ENCODE measurements around the gene CDKN1C.

CDKN1C gene

DNA sequence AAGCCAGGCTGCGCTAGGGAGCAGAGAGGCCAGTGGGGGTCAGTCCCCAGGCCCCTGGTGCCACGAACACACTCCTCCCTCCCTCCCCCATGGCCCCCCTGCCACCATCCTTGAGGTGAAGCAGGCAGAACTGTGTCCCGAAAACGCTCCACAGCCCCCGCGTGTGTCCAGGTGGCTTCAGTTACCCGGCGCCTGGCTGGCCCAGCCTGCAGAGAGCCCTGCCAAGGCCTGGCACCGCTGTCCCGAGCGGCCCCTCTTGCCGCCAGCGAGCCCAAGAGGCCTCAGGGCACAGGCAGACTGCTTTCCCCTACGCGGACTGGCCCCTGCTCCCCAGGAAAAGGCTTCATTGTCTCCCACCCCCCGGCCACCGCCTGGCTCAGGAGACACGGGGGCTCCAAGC lies 27.7 kb downstream of the CDKN1C start:
- no peak overlapping the region for H3K4me3 ChIP-seq (ENCODE audit: low read length)
- no peak for DNase-seq (ENCODE audit: low read depth, low spot score)

- no peak for DNase-seq (ENCODE audit: low read depth, low spot score)
- H3K4me3 ChIP-seq (ENCODE audit: low read length) = no peak overlapping the region
Observed at GRCh38 chr11:2857276-2857675, 28.3 kb downstream of the CDKN1C start.

- no peak for DNase-seq (ENCODE audit: low read depth, low spot score)
- no peak overlapping the region for H3K4me3 ChIP-seq (ENCODE audit: low read length)
Observed at GRCh38 chr11:2855162-2855561, 30.4 kb downstream of the CDKN1C start.

DNA sequence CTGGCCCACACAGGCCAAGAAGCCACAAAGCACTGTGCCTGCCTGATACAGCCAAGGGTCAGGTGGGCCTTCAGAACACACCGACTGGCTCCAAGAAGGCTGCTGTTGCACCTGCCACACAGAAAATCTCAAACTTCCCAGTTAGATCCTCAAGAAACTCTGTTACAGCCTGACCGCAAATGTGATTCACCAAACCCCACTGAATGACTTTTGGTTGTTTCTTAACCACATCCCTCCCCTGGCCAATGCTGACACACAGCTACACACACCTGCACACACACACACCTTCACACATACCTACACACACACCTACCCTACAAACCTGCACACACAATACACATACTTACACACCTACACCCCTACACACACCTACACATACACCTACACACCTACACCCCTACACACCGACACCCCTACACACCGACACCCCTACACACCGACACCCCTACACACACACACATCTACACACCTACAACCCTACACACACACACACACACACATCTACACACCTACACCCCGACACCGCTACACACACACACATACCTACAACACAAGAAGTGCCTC lies 31.5 kb downstream of the CDKN1C start:
- DNase-seq (ENCODE audit: low read depth, low spot score) = peak; percentile 12

GRCh38 chr11:2853401-2853800 lies 32.2 kb downstream of the CDKN1C start:
- DNase-seq (ENCODE audit: low read depth, low spot score) = no peak

More for the DNA sequence above, 31.5 kb downstream of the CDKN1C start:
- H3K4me3 ChIP-seq (ENCODE audit: low read length) = no peak overlapping the region

GRCh38 chr11:2849994-2850770 lies 35.4 kb downstream of the CDKN1C start:
- H3K4me3 ChIP-seq (ENCODE audit: low read length) = no peak overlapping the region
- no peak for DNase-seq (ENCODE audit: low read depth, low spot score)

More at GRCh38 chr11:2853401-2853800, 32.2 kb downstream of the CDKN1C start:
- no peak overlapping the region for H3K4me3 ChIP-seq (ENCODE audit: low read length)

GRCh38 chr11:2848497-2848896 lies 37.1 kb downstream of the CDKN1C start:
- no peak for DNase-seq (ENCODE audit: low read depth, low spot score)

GRCh38 chr11:2847561-2847960 lies 38.0 kb downstream of the CDKN1C start:
- no peak overlapping the region for H3K4me3 ChIP-seq (ENCODE audit: low read length)
- DNase-seq (ENCODE audit: low read depth, low spot score) = no peak

More at GRCh38 chr11:2848497-2848896, 37.1 kb downstream of the CDKN1C start:
- H3K4me3 ChIP-seq (ENCODE audit: low read length) = no peak overlapping the region

DNA sequence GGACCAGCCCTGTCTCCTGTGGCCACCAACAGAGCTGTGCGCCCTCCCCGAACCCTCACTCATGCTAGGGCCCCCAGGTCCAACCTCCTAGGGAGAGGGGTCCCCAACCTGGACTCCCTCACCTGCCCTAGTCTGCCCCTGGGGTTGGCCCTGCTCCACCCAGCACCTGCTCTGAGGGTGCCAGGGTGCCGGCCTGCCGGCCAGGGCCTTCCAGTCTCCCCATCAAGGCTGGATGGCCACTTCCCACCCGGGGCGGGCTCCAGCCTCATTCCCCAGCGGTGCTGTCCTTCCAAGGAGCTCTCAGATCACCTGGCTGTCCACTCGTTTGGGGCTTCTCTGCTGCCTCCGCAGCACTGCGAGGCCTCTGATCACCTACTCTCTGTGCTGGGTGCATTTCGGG lies 39.1 kb downstream of the CDKN1C start:
- DNase-seq (ENCODE audit: low read depth, low spot score) = no peak
- no peak overlapping the region for H3K4me3 ChIP-seq (ENCODE audit: low read length)

DNA sequence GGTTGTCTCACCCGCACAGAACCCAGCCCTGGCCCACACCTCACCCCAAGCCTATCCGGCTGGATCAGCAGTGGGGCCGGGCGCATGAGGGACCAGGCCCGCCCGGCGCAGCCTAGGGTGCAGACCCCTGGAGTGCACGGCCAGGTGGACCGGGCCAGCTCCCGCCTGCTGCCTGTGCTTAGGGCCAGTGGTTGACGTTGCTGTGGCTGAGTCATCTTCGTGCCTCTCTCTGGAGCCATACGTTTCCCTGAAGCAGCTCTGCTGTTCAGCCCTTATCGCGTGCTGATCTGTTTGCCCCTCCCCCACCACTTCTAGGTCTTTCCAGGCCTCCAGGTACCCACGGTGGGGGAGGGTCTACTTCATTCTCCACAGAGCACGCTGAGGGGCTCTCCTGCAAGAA lies 39.5 kb downstream of the CDKN1C start:
- no peak for DNase-seq (ENCODE audit: low read depth, low spot score)
- H3K4me3 ChIP-seq (ENCODE audit: low read length) = no peak overlapping the region

GRCh38 chr11:2844996-2845395 lies 40.6 kb downstream of the CDKN1C start:
- no peak overlapping the region for H3K4me3 ChIP-seq (ENCODE audit: low read length)
- DNase-seq (ENCODE audit: low read depth, low spot score) = no peak

- no peak overlapping the region for H3K4me3 ChIP-seq (ENCODE audit: low read length)
- DNase-seq (ENCODE audit: low read depth, low spot score) = peak; percentile 34
Observed at GRCh38 chr11:2844116-2844842, 41.3 kb downstream of the CDKN1C start.

DNA sequence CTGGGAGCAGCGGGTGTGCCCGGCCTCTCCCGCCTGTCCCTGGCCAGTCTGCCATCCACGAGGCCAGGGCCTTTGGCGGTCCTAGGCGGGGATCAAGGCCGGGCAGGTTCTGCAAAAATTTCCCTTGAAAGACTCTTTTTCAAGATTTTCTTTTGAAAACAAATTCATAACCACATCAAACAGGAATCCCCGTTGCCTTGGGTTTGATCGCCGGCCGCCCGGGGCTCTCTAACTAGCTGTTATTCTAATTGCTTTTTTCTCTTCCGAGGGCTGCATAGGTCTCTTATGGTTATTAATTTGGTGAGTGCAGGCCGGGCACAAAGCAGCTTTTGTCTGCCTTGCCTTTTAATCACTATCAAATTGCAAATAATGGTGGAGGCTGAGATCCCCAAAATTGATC lies 42.0 kb downstream of the CDKN1C start:
- DNase-seq (ENCODE audit: low read depth, low spot score) = peak; percentile 6

DNA sequence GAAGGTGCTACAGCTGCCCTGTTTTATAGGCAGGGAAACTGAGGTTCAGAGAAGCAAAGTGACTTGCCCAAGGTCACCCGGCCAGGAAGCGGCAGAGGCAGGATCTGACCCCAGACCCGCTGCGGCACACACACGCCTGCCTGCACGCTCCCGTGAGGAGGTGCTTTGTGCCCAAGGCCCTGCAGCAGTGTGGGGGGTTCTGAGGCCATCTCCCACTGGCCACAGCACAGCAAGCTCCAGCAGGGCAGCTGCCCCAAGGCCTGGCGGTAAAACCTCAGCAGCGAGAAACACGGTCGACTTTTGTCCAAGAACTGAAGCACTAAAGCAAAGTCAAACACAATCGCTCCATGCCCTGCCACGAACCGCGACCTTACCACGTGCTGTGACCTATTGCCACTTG lies 42.7 kb downstream of the CDKN1C start:
- no peak for DNase-seq (ENCODE audit: low read depth, low spot score)
- no peak overlapping the region for H3K4me3 ChIP-seq (ENCODE audit: low read length)

More for the DNA sequence above, 42.0 kb downstream of the CDKN1C start:
- no peak overlapping the region for H3K4me3 ChIP-seq (ENCODE audit: low read length)

GRCh38 chr11:2841411-2842190 lies 44.0 kb downstream of the CDKN1C start:
- no peak for DNase-seq (ENCODE audit: low read depth, low spot score)
- no peak overlapping the region for H3K4me3 ChIP-seq (ENCODE audit: low read length)

DNA sequence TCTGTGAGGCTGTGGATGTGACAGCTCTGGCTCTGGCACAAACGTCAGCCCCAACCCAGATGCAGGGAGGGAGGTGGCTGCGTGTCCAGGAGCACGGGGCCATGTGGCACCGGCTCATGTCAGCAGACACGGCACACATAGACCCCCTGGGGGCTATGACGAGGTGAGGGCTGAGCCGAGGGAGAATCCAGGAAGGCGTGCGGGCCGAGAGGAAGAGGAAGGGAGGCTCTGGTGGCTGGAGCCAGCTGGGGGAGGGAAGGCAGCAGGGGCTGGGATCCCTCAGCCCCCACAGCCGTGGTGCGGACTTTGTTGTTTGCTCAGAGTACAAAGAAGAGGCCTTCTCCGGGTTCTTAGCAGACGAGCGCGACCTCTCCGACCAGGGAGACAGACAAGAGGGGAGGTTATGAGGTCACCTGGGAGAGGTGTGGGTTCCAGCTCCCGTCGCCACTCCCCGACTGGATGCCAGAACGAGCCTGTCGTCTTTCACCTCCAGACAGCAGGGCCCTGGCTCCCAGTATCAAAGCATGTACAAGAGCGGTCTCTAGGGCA lies 46.1 kb downstream of the CDKN1C start:
- no peak for DNase-seq (ENCODE audit: low read depth, low spot score)
- H3K4me3 ChIP-seq (ENCODE audit: low read length) = no peak overlapping the region

DNA sequence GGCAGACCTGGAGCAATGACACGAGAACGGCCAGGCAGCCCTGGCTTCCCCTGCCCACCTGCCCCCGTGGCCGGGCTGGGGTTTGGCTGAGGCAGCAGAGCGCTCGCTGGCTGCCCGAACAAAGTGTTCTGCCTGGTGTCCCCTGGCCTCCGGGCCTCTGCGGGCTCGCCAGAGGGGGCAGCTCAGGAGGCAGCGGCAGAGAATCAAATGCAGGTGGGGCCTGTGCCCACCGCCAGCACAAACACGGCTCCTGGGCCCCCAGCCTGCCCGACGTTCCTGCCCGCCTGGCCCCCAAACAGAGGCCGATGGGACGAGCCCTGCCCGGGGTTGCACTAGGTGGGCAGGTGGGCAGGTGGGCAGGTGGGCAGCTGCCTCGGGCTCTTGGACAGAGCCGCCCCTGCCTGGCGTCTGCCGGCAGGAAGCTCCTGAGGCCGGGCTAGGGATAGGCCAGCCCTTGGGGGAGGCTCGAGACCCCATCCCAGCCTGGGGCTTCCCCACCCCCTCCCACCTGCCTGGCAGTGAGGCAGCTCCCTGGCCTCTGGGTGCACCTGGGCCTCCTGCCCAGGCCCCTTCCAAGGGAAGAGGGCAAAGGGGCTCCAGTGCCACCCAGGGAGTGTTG lies 46.8 kb downstream of the CDKN1C start:
- no peak overlapping the region for H3K4me3 ChIP-seq (ENCODE audit: low read length)
- DNase-seq (ENCODE audit: low read depth, low spot score) = no peak

DNA sequence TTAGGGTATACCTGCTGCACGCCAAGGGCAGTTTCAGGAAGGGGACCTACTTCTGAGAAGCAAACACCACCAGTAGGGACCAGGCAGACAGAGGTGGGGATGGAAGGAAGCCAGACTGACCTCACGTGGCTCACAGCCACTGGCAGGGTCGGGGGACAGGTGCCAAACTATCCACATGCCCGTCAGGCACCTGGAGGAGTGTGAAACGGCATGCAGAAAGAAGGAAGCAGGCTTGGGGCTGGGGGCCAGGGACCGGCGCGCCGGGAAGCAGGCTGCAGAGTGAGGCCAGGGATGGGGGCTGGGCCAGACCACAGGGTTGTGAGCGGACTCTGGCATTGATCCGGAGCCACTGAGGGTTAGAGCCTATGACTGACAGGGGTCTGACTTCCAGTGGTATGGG lies 47.5 kb downstream of the CDKN1C start:
- no peak for DNase-seq (ENCODE audit: low read depth, low spot score)
- H3K4me3 ChIP-seq (ENCODE audit: low read length) = no peak overlapping the region

DNA sequence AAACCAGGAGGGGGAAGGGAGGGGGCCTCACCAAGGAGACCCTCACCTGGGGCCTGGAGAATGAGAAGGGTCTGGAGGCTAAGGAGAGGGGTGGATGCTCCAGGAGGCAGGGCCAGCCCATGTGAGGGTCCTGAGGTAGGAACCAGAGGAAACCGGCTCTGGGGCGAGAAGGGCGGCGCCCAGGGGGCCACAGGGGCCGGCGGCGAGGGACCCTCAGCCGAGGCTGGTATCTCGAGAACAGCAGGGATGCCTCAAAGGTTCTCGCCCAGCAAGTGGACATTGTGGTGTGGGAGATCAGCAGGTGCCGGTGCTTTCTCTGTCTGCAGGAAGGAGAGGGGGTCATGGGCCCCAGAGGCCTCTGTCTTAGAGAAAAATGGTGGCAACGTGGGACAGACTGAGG lies 47.9 kb downstream of the CDKN1C start:
- H3K4me3 ChIP-seq (ENCODE audit: low read length) = no peak overlapping the region
- DNase-seq (ENCODE audit: low read depth, low spot score) = no peak

All from Jurkat, Clone E6-1 (cell line).